HUES64 (cell line): ENCODE measurements around the gene SYCP2.

Experiments
- H3K27ac ChIP-seq: 2 replicates; pipeline ENCODE4 v1.7.0; 2013; ENCODE audit warnings: low read depth, low read length, inconsistent platforms
- H3K27me3 ChIP-seq: 2 replicates; pipeline ENCODE4 v1.6.1; 2013; ENCODE audit warnings: mild to moderate bottlenecking, low read length; ENCODE audit not compliant: insufficient read depth
- H3K36me3 ChIP-seq: 2 replicates; pipeline ENCODE4 v1.6.1; 2013; ENCODE audit warnings: mild to moderate bottlenecking, low read length; ENCODE audit not compliant: insufficient read depth
- H3K4me1 ChIP-seq: 2 replicates; pipeline ENCODE4 v1.6.1; 2013; ENCODE audit warnings: mild to moderate bottlenecking, low read length, moderate library complexity; ENCODE audit not compliant: insufficient read depth
- H3K4me3 ChIP-seq: 2 replicates; pipeline ENCODE4 v1.5.1; 2013; ENCODE audit warnings: mild to moderate bottlenecking, low read length, moderate library complexity
- H3K9ac ChIP-seq: 2 replicates; pipeline ENCODE4 v1.6.1; 2013; ENCODE audit warnings: mild to moderate bottlenecking, low read depth, low read length
- H3K9me3 ChIP-seq: 2 replicates; pipeline ENCODE4 v1.6.1; 2013; ENCODE audit warnings: low read depth, low read length; ENCODE audit not compliant: insufficient read depth
- WGBS: fragments of 150-250, 120-280 bp; methylation state at CpG from one replicate; pipeline ENCODE4 v1.1.7; 2013; ENCODE audit warnings: missing lambda C conversion rate; 5-methylcytosine and 5-hydroxymethylcytosine counted together

The SYCP2 gene

DNA sequence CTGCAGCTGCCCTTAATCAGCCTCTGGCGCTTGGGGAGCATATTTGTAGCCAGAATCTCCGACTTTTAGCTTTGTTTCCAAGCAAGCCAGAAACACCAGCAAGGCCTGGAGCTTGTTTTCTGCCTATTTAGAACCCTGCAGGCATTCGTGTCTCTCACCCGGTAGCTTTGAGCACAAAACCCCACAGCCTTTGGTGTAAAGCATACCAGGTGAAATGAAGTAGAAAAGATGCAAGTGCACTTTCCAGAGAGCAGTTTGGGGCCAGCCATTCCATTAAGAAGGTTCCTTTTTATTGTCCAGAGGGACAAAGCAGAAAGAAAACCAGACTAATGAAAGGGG is 7.5 kb upstream of the SYCP2 start:
- H3K4me1 ChIP-seq: peaks cover 20% of the 10 kb centered on the region
- H3K4me3 ChIP-seq: peak overlapping the region; percentile 79
- peak overlapping the region; percentile 86 for H3K9ac ChIP-seq
- 5% methylated on average over 4 of the region's 4 CpGs for WGBS
- peaks cover 6% of the 10 kb centered on the region; the same call in 1 of the 2 replicates for H3K9me3 ChIP-seq
- H3K27me3 ChIP-seq: peaks cover 37% of the 10 kb centered on the region
- peak overlapping the region; percentile 83 for H3K27ac ChIP-seq
- peaks cover 35% of the 10 kb centered on the region for H3K36me3 ChIP-seq

GRCh38 chr20:59940129-59940955 is 6.9 kb upstream of the SYCP2 start, which contains the start of the genes FAM217B and PPP1R3D:
Gene FAM217B (plus strand): TSS chr20:59940389. CDS start chr20:59943944, 3,555 bp downstream.
Gene PPP1R3D (minus strand): TSS chr20:59940305. CDS start chr20:59939931, 374 bp downstream.
- H3K9me3 ChIP-seq: peaks cover 6% of the 10 kb centered on the region; the same call in 1 of the 2 replicates
- under 1% methylated on average over 57 of the region's 57 CpGs for WGBS
- peaks cover 33% of the 10 kb centered on the region for H3K36me3 ChIP-seq
- peaks cover 14% of the 10 kb centered on the region for H3K4me1 ChIP-seq
- H3K27ac ChIP-seq: peak within 1 kb of the TSS; percentile 83
- H3K27me3 ChIP-seq: peaks cover 43% of the 10 kb centered on the region
- peak within 1 kb of the TSS; percentile 79 for H3K4me3 ChIP-seq
- H3K9ac ChIP-seq: peak within 1 kb of the TSS; percentile 86

DNA sequence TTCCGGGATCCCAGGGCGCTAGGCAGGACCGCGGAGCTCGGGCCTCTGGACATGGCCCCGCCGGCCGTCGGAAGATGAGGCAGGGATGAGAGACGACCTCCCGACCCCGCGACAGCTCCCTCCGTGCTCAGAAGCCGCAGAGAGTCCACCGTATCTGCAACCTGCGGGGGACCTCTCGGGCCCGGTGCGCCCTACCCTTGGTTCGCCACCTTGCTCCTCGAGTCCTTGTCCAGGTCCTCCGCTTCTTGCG is 6.4 kb upstream of the SYCP2 start:
- Histone ChIP-seq H3K27me3 (peaks cover 49% of the 10 kb centered on the region), H3K4me1 (peaks cover 11% of the 10 kb centered on the region), H3K9ac (peak overlapping the region; percentile 55; the same call in 1 of the 2 replicates), H3K36me3 (peaks cover 28% of the 10 kb centered on the region), H3K27ac (peak overlapping the region; percentile 58; the same call in 1 of the 2 replicates), H3K9me3 (peaks cover 6% of the 10 kb centered on the region; the same call in 1 of the 2 replicates), H3K4me3 (peak overlapping the region; percentile 79)
- WGBS: 1% methylated on average over 24 of the region's 24 CpGs

DNA sequence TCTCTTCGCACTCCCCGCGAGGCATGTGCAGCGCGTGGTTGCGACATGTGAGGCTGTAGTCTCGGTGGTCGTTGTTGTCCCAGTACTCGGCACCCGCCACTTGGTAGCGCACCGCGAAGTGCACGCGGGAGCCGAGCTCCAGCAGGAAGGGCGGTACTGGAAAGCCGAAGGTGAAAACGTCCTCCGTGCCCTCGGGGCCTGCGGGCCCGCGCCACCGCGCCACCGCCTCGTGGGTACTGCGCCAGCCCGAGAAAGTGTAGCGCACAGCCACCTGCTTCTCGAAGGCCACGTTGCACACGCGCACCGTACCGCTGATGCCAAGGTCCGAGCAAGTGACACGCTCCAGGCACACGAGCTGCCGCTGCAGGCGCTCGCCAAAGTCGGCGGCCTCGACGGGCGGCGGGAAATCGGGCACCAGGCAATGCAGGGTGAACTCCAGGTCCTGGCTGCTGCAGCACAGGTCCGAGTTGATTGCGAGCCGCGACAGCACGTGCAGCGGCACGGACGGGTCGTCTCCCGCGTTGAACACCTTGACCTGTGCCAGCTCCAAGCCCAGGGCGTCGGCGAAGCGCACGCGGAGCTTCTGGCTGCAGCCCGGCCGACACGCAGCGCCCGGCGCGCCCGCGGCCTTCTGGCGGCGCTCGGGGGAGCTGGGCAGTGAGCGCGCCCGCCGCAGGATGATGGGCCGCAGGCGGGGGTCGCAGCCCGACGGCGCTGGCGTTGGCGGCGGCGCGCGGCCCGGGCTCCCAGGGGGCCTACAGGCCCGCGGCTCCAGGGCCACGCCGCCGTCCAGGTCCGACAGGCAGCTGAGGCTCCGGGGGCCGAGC is 5.8 kb upstream of the SYCP2 start:
- WGBS: 49% methylated on average over 104 of the region's 104 CpGs
- H3K27me3 ChIP-seq: peaks cover 54% of the 10 kb centered on the region
- peaks cover 6% of the 10 kb centered on the region; the same call in 1 of the 2 replicates for H3K9me3 ChIP-seq
- no peak overlapping the region; the same call in 1 of the 2 replicates for H3K27ac ChIP-seq
- H3K4me1 ChIP-seq: peaks cover 11% of the 10 kb centered on the region
- peak overlapping the region; percentile 79 for H3K4me3 ChIP-seq
- H3K36me3 ChIP-seq: peaks cover 22% of the 10 kb centered on the region
- H3K9ac ChIP-seq: peak overlapping the region; percentile 55; the same call in 1 of the 2 replicates

- WGBS: 95% methylated on average over 7 of the region's 7 CpGs
- peaks cover 16% of the 10 kb centered on the region for H3K36me3 ChIP-seq
- H3K27ac ChIP-seq: no peak overlapping the region
- no peak overlapping the region for H3K4me3 ChIP-seq
- H3K9ac ChIP-seq: no peak overlapping the region
- H3K4me1 ChIP-seq: peaks cover 11% of the 10 kb centered on the region
- peaks cover 60% of the 10 kb centered on the region for H3K27me3 ChIP-seq
- H3K9me3 ChIP-seq: peaks cover 6% of the 10 kb centered on the region; the same call in 1 of the 2 replicates
Observed at GRCh38 chr20:59938696-59939051, 5.2 kb upstream of the SYCP2 start.

DNA sequence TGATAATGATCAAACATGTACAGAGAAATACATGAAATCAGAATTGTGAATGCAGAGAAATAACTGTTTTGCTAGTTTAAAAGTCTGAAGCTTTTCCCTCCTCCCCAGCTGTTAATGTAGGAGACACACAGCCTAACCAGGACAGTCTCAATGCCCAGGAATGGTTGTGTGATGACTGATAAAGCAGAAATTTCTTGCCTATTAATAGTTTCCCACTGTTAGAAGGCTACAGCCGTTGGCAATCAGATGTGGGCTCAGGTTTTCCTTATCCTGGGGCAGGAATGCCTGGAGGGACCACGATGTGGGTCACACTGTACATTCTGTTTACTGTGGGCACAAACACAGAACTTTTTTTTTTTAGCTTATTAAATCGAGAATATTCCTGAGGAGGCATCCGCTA is 4.8 kb upstream of the SYCP2 start:
- Histone ChIP-seq H3K27ac (no peak overlapping the region), H3K27me3 (peaks cover 63% of the 10 kb centered on the region), H3K9ac (no peak overlapping the region), H3K9me3 (peaks cover 6% of the 10 kb centered on the region; the same call in 1 of the 2 replicates), H3K4me3 (no peak overlapping the region), H3K4me1 (peaks cover 11% of the 10 kb centered on the region), H3K36me3 (peaks cover 12% of the 10 kb centered on the region)
- WGBS: 94% methylated on average over 4 of the region's 4 CpGs

- Histone ChIP-seq H3K4me1 (peaks cover 11% of the 10 kb centered on the region), H3K9ac (no peak overlapping the region), H3K9me3 (peaks cover 6% of the 10 kb centered on the region; the same call in 1 of the 2 replicates), H3K27me3 (peaks cover 71% of the 10 kb centered on the region), H3K36me3 (peaks cover under 1% of the 10 kb centered on the region), H3K4me3 (no peak overlapping the region), H3K27ac (no peak overlapping the region)
- whole genome bisulfite sequencing: 100% methylated on average over 3 of the region's 3 CpGs
Observed at GRCh38 chr20:59937150-59937549, 3.7 kb upstream of the SYCP2 start.

DNA sequence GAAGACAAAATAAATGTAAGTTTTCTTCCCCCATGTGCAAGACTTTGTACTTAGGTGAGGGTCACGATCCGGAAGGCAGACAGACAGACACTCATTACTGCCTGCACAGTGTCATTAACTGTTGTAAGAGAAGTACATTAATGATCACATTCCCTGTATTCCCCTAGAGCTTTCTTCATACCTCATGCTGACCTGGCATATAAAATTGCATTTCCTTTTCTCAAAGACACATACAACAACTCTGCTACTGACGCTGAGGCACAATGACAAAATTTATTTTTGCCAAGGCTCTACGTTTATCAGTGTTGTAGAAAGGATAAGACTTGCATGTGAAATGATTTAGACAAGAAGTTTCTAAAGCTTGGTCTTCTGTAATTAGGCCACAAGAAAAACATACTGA is 3.0 kb upstream of the SYCP2 start:
- peaks cover 75% of the 10 kb centered on the region for H3K27me3 ChIP-seq
- WGBS: 97% methylated on average over 4 of the region's 4 CpGs
- peaks cover 12% of the 10 kb centered on the region for H3K4me1 ChIP-seq

GRCh38 chr20:59935457-59936185 is 2.2 kb upstream of the SYCP2 start:
- 94% methylated on average over 6 of the region's 8 CpGs for WGBS
- Histone ChIP-seq H3K4me3 (no peak overlapping the region), H3K9ac (no peak overlapping the region), H3K27ac (no peak overlapping the region), H3K27me3 (peaks cover 75% of the 10 kb centered on the region), H3K9me3 (peaks cover 6% of the 10 kb centered on the region; the same call in 1 of the 2 replicates), H3K4me1 (peaks cover 6% of the 10 kb centered on the region; the same call in 1 of the 2 replicates), H3K36me3 (no peaks in the 10 kb centered on the region)

More for the DNA sequence above, 3.0 kb upstream of the SYCP2 start:
- H3K9me3 ChIP-seq: peaks cover 6% of the 10 kb centered on the region; the same call in 1 of the 2 replicates
- no peaks in the 10 kb centered on the region for H3K36me3 ChIP-seq
- H3K27ac ChIP-seq: no peak overlapping the region
- no peak overlapping the region for H3K4me3 ChIP-seq
- H3K9ac ChIP-seq: no peak overlapping the region

DNA sequence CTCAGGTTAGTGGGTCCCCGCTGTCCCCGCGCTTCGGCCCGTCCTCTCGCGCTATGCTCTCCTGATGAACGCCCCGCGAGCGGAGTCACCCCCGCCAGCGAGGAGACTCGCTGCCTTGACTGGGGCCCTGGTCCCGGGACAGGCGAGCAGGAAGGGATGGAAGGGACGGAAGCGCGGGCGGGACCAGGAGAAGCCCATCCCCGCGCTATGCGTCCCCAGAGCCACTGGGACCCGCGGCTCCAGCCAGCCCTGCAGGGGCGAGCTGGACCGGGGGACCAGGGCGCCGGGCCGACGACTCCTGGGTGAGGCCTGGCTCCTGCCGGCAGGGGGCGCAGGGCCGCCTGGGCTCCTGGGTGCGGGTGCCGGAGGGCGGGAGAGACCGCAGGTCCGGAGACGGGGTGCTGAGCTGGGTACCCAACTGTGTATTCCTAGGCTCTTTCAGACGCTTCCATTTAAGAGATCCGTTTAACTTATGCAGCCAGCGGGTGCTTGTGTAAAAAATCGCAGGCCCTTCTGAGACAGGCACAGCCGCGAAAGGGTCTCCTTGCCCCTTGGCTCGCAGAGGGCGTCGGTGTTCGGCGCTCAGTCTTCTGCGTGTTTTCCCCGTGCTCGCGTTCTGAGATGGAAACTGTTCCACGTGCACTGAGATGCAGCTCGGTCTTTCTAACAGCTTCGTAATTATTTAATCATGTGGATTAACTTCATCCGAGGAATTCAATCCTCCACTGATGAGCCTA is 580 bp upstream of the SYCP2 start:
- H3K4me3 ChIP-seq: peak overlapping the region; percentile 51
- H3K27ac ChIP-seq: no peak overlapping the region
- H3K9me3 ChIP-seq: peaks cover 3% of the 10 kb centered on the region; the same call in 1 of the 2 replicates
- no peaks in the 10 kb centered on the region for H3K36me3 ChIP-seq
- H3K9ac ChIP-seq: peak overlapping the region; percentile 41; the same call in 1 of the 2 replicates
- WGBS: 7% methylated on average over 59 of the region's 59 CpGs
- H3K27me3 ChIP-seq: peaks cover 66% of the 10 kb centered on the region
- peaks cover 6% of the 10 kb centered on the region; the same call in 1 of the 2 replicates for H3K4me1 ChIP-seq
